Dermis microvascular lymphatic vessel endothelial cell (primary cell): ENCODE measurements around the gene FIGNL2. TPM values are rescaled to one million over a fixed set of nuclear protein-coding genes. Genes with fewer than 3 reads are reported as not detected.
"Not testable (repeated sequence)": the region's sequence is repeated elsewhere in the genome, so short reads cannot be mapped to it uniquely, and the experiment has no call there.

ENCODE experiments used
- DNase-seq, 2 donors: peaks; one replicate each; pipeline versions ENCODE4 v3.0.0 to v3.0.0-alpha.2; 2010; ENCODE audit warnings: low read depth in 2 of 2
- total RNA-seq: library from RNA; depleted of rRNA; stranded (reverse); fragments of >200 nt; gene quantifications from 2 replicates; pipeline ENCODE4 v1.2.1, GENCODE V29; 2014

FIGNL2 gene
- total RNA-seq, 1 donor from 2014 or later, result 0.39 TPM

- no peak for DNase-seq
Observed at GRCh38 chr12:51818086-51818485, 30.4 kb downstream of the FIGNL2 start.

- no peak for DNase-seq
Observed at GRCh38 chr12:51817027-51817953, 31.2 kb downstream of the FIGNL2 start.

- DNase-seq, result no peak
Observed at GRCh38 chr12:51815571-51815970, 32.9 kb downstream of the FIGNL2 start.

- DNase-seq, result peak; percentile 53 to 76
Observed at GRCh38 chr12:51814311-51815088, 34.0 kb downstream of the FIGNL2 start.

GRCh38 chr12:51813931-51814310, 34.6 kb downstream of the FIGNL2 start:
- peak in 1 of 2 donors; percentile 2 for DNase-seq

- DNase-seq, result no peak
Observed at GRCh38 chr12:51812871-51813270, 35.6 kb downstream of the FIGNL2 start.

- no peak for DNase-seq
Observed at GRCh38 chr12:51811203-51812202, 37.0 kb downstream of the FIGNL2 start.

- no peak for DNase-seq
Observed at GRCh38 chr12:51809193-51809592, 39.3 kb downstream of the FIGNL2 start.

GRCh38 chr12:51806896-51807295, 41.6 kb downstream of the FIGNL2 start:
- DNase-seq, result no peak

- no peak for DNase-seq
Observed at GRCh38 chr12:51801027-51801426, 47.5 kb downstream of the FIGNL2 start.

GRCh38 chr12:51798501-51798900, 50.0 kb downstream of the FIGNL2 start:
- DNase-seq, result no peak

GRCh38 chr12:51798051-51798450, 50.5 kb downstream of the FIGNL2 start:
- DNase-seq, result not testable (repeated sequence)

- DNase-seq, result no peak
Observed at GRCh38 chr12:51797301-51797700, 51.2 kb downstream of the FIGNL2 start.

- no peak for DNase-seq
Observed at GRCh38 chr12:51793201-51793600, 55.3 kb downstream of the FIGNL2 start.

GRCh38 chr12:51792417-51792816, 56.1 kb downstream of the FIGNL2 start:
- DNase-seq, result no peak

GRCh38 chr12:51788876-51789275, 59.6 kb downstream of the FIGNL2 start:
- DNase-seq, result no peak

GRCh38 chr12:51785906-51786305, 62.6 kb downstream of the FIGNL2 start:
- no peak for DNase-seq

GRCh38 chr12:51784688-51785087, 63.8 kb downstream of the FIGNL2 start:
- DNase-seq, result no peak

GRCh38 chr12:51779876-51780275, 68.6 kb downstream of the FIGNL2 start:
- no peak for DNase-seq

- DNase-seq, result no peak
Observed at GRCh38 chr12:51777973-51778372, 70.5 kb downstream of the FIGNL2 start.

GRCh38 chr12:51777457-51777856, 71.1 kb downstream of the FIGNL2 start:
- DNase-seq, result no peak
